ENCODE results near the gene COPS8.

- TF ChIP-seq CTCF (IDR thresholded peaks at IDR 0.05; ENCODE audit: low read depth, low read length) (no peak), EZH2phosphoT487 (IDR thresholded peaks at IDR 0.05; ENCODE audit: low read depth) (no peak)
Measured at GRCh38 chr2:237057893-237058300, 27.8 kb upstream of the COPS8 start.
